Measurements from ENCODE around the gene EI24. TPM values are rescaled to one million over a fixed set of nuclear protein-coding genes. Genes with fewer than 3 reads are reported as not detected.

The EI24 gene
- polyA plus RNA-seq, 1 donor (not counting 4 experiments of a cell fraction or from before 2014, with no cell fraction given), result 263 TPM

- no peak for TF ChIP-seq EZH2 (IDR thresholded peaks at IDR 0.05; ENCODE audit: low read length)
- no peaks in the 10 kb centered on the region for H3K27me3 ChIP-seq (ENCODE audit: control insufficient read depth, extremely low read depth, insufficient read depth, low read length)
- peaks cover 6% of the 10 kb centered on the region for H3K9me3 ChIP-seq (ENCODE audit: control insufficient read depth, low read depth, low read length)
- no peak overlapping the region for H3K9ac ChIP-seq (ENCODE audit: control insufficient read depth, extremely low read depth, insufficient read depth, low read length)
- no peak overlapping the region for H3K4me2 ChIP-seq (ENCODE audit: control insufficient read depth, extremely low read depth, insufficient read depth, low read depth, low read length)
- no peak for DNase-seq (ENCODE audit: low read depth, low spot score)
- H3K4me1 ChIP-seq (ENCODE audit: control insufficient read depth, extremely low read depth, insufficient read depth, low read length), result no peaks in the 10 kb centered on the region
- FAIRE-seq, result no peak
- no peak overlapping the region for H3K4me3 ChIP-seq (ENCODE audit: control insufficient read depth in 2 of 3, extremely low read depth in 1 of 3, insufficient read depth in 2 of 3, low read depth in 1 of 3, low read length in 3 of 3)
- no peak overlapping the region for H2AFZ ChIP-seq (ENCODE audit: control insufficient read depth, low read length)
- no peaks in the 10 kb centered on the region for H4K20me1 ChIP-seq (ENCODE audit: control insufficient read depth, extremely low read depth, insufficient read depth, low read length)
- no peaks in the 10 kb centered on the region for H3K36me3 ChIP-seq (ENCODE audit: control insufficient read depth in 2 of 2, extremely low read depth in 1 of 2, insufficient read depth in 2 of 2, low read length in 2 of 2)
- H3K27ac ChIP-seq (ENCODE audit: control insufficient read depth, insufficient read depth, low read length), result no peak overlapping the region
- dilution Hi-C loops (cut with MboI; ENCODE audit: extremely low pct_ligation_motif_present, low sequenced_read_pairs), result no loop called here
- H3K79me2 ChIP-seq (ENCODE audit: control insufficient read depth, insufficient read depth, low read length), result no peaks in the 10 kb centered on the region
- H3K9me1 ChIP-seq (ENCODE audit: control insufficient read depth, extremely low read depth, insufficient read depth, low read length), result no peaks in the 10 kb centered on the region
Observed at GRCh38 chr11:125551835-125552342, 17.4 kb upstream of the EI24 start.

DNA sequence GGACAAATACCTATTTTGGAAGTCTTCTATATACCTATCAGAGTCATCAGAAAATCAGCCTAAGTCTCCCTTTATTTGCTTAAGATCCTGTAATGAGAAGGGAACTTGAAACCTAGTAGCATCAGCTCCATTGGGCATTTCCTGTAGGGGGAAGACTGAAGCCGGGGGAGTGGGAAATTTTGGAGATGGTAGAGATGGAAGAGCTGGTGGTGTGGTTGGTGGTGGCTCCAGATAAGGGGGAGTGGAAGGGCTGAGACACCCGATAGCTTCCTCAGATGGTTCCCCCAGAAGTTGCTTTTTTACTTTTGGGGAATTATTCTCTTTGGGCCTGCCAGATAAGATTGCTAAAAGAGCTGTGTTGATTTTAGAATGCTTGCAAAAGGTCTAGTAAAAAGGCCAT, 16.4 kb upstream of the EI24 start:
- FAIRE-seq (no peak), DNase-seq (ENCODE audit: low read depth, low spot score) (no peak)
- dilution Hi-C loops (cut with MboI; ENCODE audit: extremely low pct_ligation_motif_present, low sequenced_read_pairs), result no loop called here
- Histone ChIP-seq H3K4me3 (ENCODE audit: control insufficient read depth in 2 of 3, extremely low read depth in 1 of 3, insufficient read depth in 2 of 3, low read depth in 1 of 3, low read length in 3 of 3) (no peak overlapping the region), H3K36me3 (ENCODE audit: control insufficient read depth in 2 of 2, extremely low read depth in 1 of 2, insufficient read depth in 2 of 2, low read length in 2 of 2) (no peaks in the 10 kb centered on the region), H3K79me2 (ENCODE audit: control insufficient read depth, insufficient read depth, low read length) (no peaks in the 10 kb centered on the region), H3K9me3 (ENCODE audit: control insufficient read depth, low read depth, low read length) (peaks cover 6% of the 10 kb centered on the region), H2AFZ (ENCODE audit: control insufficient read depth, low read length) (no peak overlapping the region), H3K9me1 (ENCODE audit: control insufficient read depth, extremely low read depth, insufficient read depth, low read length) (no peaks in the 10 kb centered on the region), H4K20me1 (ENCODE audit: control insufficient read depth, extremely low read depth, insufficient read depth, low read length) (no peaks in the 10 kb centered on the region), H3K27ac (ENCODE audit: control insufficient read depth, insufficient read depth, low read length) (no peak overlapping the region), H3K4me2 (ENCODE audit: control insufficient read depth, extremely low read depth, insufficient read depth, low read depth, low read length) (no peak overlapping the region), H3K9ac (ENCODE audit: control insufficient read depth, extremely low read depth, insufficient read depth, low read length) (no peak overlapping the region), H3K4me1 (ENCODE audit: control insufficient read depth, extremely low read depth, insufficient read depth, low read length) (no peaks in the 10 kb centered on the region), H3K27me3 (ENCODE audit: control insufficient read depth, extremely low read depth, insufficient read depth, low read length) (no peaks in the 10 kb centered on the region)
- TF ChIP-seq EZH2 (IDR thresholded peaks at IDR 0.05; ENCODE audit: low read length), result no peak
- TF ChIP-seq, protein P1, sequence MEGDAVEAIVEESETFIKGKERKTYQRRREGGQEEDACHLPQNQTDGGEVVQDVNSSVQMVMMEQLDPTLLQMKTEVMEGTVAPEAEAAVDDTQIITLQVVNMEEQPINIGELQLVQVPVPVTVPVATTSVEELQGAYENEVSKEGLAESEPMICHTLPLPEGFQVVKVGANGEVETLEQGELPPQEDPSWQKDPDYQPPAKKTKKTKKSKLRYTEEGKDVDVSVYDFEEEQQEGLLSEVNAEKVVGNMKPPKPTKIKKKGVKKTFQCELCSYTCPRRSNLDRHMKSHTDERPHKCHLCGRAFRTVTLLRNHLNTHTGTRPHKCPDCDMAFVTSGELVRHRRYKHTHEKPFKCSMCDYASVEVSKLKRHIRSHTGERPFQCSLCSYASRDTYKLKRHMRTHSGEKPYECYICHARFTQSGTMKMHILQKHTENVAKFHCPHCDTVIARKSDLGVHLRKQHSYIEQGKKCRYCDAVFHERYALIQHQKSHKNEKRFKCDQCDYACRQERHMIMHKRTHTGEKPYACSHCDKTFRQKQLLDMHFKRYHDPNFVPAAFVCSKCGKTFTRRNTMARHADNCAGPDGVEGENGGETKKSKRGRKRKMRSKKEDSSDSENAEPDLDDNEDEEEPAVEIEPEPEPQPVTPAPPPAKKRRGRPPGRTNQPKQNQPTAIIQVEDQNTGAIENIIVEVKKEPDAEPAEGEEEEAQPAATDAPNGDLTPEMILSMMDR (optimal IDR thresholded peaks at IDR 0.05 in 1 of 3, IDR thresholded peaks at IDR 0.05 in 1 of 3, conservative IDR thresholded peaks at IDR 0.05 in 1 of 3; ENCODE audit: extremely low read depth in 1 of 3, insufficient read depth in 2 of 3, low read length in 3 of 3), result no peak

DNA sequence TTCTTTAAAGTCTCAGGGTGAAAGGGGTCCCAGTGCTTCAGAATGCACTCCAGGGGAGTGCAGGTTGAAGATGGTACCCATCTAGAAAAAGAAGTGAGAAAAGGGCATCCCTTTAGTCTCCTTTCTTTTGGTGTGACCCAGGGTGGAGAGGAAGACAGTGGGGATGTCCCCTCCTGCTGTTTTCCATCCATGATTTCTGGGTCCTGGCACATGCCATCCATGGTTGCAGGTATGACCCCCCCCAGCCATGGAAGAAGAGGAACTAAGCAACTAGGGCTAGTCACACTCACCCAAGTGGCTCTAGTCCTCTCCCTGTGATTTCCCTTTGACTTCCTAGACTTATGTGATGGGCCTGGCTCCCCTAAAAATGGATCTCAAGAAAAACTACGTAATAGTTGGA, 15.9 kb upstream of the EI24 start:
- Histone ChIP-seq H3K27me3 (ENCODE audit: control insufficient read depth, extremely low read depth, insufficient read depth, low read length) (no peaks in the 10 kb centered on the region), H3K9ac (ENCODE audit: control insufficient read depth, extremely low read depth, insufficient read depth, low read length) (no peak overlapping the region), H3K4me1 (ENCODE audit: control insufficient read depth, extremely low read depth, insufficient read depth, low read length) (no peaks in the 10 kb centered on the region), H3K36me3 (ENCODE audit: control insufficient read depth in 2 of 2, extremely low read depth in 1 of 2, insufficient read depth in 2 of 2, low read length in 2 of 2) (no peaks in the 10 kb centered on the region), H3K9me3 (ENCODE audit: control insufficient read depth, low read depth, low read length) (peaks cover 6% of the 10 kb centered on the region), H3K4me2 (ENCODE audit: control insufficient read depth, extremely low read depth, insufficient read depth, low read depth, low read length) (no peak overlapping the region), H2AFZ (ENCODE audit: control insufficient read depth, low read length) (no peak overlapping the region), H3K9me1 (ENCODE audit: control insufficient read depth, extremely low read depth, insufficient read depth, low read length) (no peaks in the 10 kb centered on the region), H3K4me3 (ENCODE audit: control insufficient read depth in 2 of 3, extremely low read depth in 1 of 3, insufficient read depth in 2 of 3, low read depth in 1 of 3, low read length in 3 of 3) (no peak overlapping the region), H4K20me1 (ENCODE audit: control insufficient read depth, extremely low read depth, insufficient read depth, low read length) (no peaks in the 10 kb centered on the region), H3K79me2 (ENCODE audit: control insufficient read depth, insufficient read depth, low read length) (no peaks in the 10 kb centered on the region), H3K27ac (ENCODE audit: control insufficient read depth, insufficient read depth, low read length) (no peak overlapping the region)
- dilution Hi-C loops (cut with MboI; ENCODE audit: extremely low pct_ligation_motif_present, low sequenced_read_pairs), result no loop called here
- FAIRE-seq, result no peak
- DNase-seq (ENCODE audit: low read depth, low spot score), result no peak
- no peak for TF ChIP-seq EZH2 (IDR thresholded peaks at IDR 0.05; ENCODE audit: low read length)
- TF ChIP-seq, protein P1 (optimal IDR thresholded peaks at IDR 0.05 in 1 of 3, IDR thresholded peaks at IDR 0.05 in 1 of 3, conservative IDR thresholded peaks at IDR 0.05 in 1 of 3; ENCODE audit: extremely low read depth in 1 of 3, insufficient read depth in 2 of 3, low read length in 3 of 3), result no peak

Measured in keratinocyte (primary cell).